HL-60 (cell line): Measurements from ENCODE around the gene TNIK.

ENCODE experiments used
- DNase-seq, 2 experiments: peaks; one replicate each; pipeline ENCODE4 v3.0.0-alpha.2; 2010 to 2020; ENCODE audit warnings: low read depth in 1 of 2, low spot score in 1 of 2
- H3K27ac ChIP-seq: fragments of 250-450 bp; sonication (Bioruptor Pico); replicated peaks from 2 replicates; pipeline ENCODE4 v1.5.1; 2020; ENCODE audit warnings: mild to moderate bottlenecking, moderate library complexity
- H3K27me3 ChIP-seq: fragments of 250-450 bp; sonication (Bioruptor Pico); 2 replicates; pipeline ENCODE4 v1.5.1; 2021; ENCODE audit warnings: mild to moderate bottlenecking, moderate library complexity; ENCODE audit not compliant: insufficient read depth, poor library complexity, severe bottlenecking
- H3K4me3 ChIP-seq: replicated peaks from 2 replicates; pipeline ENCODE4 v1.5.1; 2011; ENCODE audit warnings: mild to moderate bottlenecking, control low read depth, low read length; ENCODE audit not compliant: insufficient read depth
- CTCF ChIP-seq: IDR thresholded peaks from one replicate; pipeline ENCODE4 v1.5.1; 2011; ENCODE audit warnings: low read length, control low read depth, inconsistent platforms; ENCODE audit not compliant: insufficient read depth
- GABPA ChIP-seq: IDR thresholded peaks from 2 replicates; pipeline ENCODE4 v1.6.1; 2012; ENCODE audit warnings: low read depth
- POLR2AphosphoS5 ChIP-seq: IDR thresholded peaks from 2 replicates; pipeline ENCODE4 v1.6.1; 2012; ENCODE audit warnings: low read depth
- REST ChIP-seq: IDR thresholded peaks from 2 replicates; pipeline ENCODE4 v1.6.1; 2012; ENCODE audit warnings: low read depth; ENCODE audit not compliant: insufficient replicate concordance
- SPI1 ChIP-seq: IDR thresholded peaks from 2 replicates; pipeline ENCODE4 v1.6.1; 2012; ENCODE audit warnings: low read depth, mild to moderate bottlenecking, borderline replicate concordance

Gene TNIK

GRCh38 chr3:171404376-171404967 lies 55.7 kb downstream of the TNIK start:
- Histone ChIP-seq H3K27ac (no peak overlapping the region), H3K27me3 (no peaks in the 10 kb centered on the region), H3K4me3 (no peak overlapping the region)
- no peak for DNase-seq
- no peak for TF ChIP-seq GABPA
- TF ChIP-seq SPI1, result no peak
- TF ChIP-seq CTCF, result no peak
- TF ChIP-seq POLR2AphosphoS5, result no peak
- no peak for TF ChIP-seq REST

GRCh38 chr3:171402281-171402680 lies 57.9 kb downstream of the TNIK start:
- no peak for TF ChIP-seq CTCF
- no peak for DNase-seq
- peaks cover 3% of the 10 kb centered on the region for H3K27me3 ChIP-seq
- H3K27ac ChIP-seq, result no peak overlapping the region
- no peak overlapping the region for H3K4me3 ChIP-seq

GRCh38 chr3:171401432-171401831 lies 58.8 kb downstream of the TNIK start:
- Histone ChIP-seq H3K27me3 (peaks cover 3% of the 10 kb centered on the region), H3K27ac (no peak overlapping the region), H3K4me3 (no peak overlapping the region)
- no peak for TF ChIP-seq GABPA
- no peak for TF ChIP-seq REST
- no peak for TF ChIP-seq CTCF
- TF ChIP-seq SPI1, result no peak
- no peak for TF ChIP-seq POLR2AphosphoS5
- DNase-seq, result no peak

- DNase-seq, result no peak
- TF ChIP-seq POLR2AphosphoS5 (no peak), CTCF (no peak), REST (no peak), GABPA (no peak), SPI1 (no peak)
Measured at GRCh38 chr3:171399842-171400241, 60.4 kb downstream of the TNIK start.

More at GRCh38 chr3:171399842-171400241, 60.4 kb downstream of the TNIK start:
- H3K27ac ChIP-seq, result no peak overlapping the region
- no peak overlapping the region for H3K4me3 ChIP-seq
- peaks cover 3% of the 10 kb centered on the region for H3K27me3 ChIP-seq
